Measurements from ENCODE around the gene ELOB. TPM values are rescaled to one million over a fixed set of nuclear protein-coding genes. Genes with fewer than 3 reads are reported as not detected.

The ELOB gene
- total RNA-seq, 4 donors from 2014 or later: 216 to 970 (median 375) TPM

DNA sequence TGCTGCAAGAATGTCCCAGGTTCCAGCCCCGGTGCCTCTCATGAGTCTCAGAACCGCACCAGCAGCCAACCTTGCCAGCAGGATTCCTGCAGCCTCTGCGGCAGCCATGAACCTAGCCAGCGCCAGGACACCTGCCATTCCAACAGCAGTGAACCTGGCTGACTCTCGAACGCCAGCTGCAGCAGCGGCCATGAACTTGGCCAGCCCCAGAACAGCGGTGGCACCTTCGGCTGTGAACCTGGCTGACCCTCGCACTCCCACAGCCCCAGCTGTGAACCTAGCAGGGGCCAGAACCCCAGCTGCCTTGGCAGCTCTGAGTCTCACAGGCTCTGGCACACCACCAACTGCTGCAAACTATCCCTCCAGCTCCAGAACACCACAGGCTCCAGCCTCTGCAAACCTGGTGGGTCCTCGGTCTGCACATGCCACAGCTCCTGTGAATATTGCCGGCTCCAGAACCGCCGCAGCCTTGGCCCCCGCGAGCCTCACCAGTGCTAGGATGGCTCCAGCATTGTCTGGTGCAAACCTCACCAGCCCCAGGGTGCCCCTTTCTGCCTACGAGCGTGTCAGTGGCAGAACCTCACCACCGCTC is 9.8 kb downstream of the ELOB start:
- peaks cover 19 to 100% of the 10 kb centered on the region in 2 donors for H3K36me3 ChIP-seq
- DNase-seq: peak in 1 of 2 donors; percentile 48

DNA sequence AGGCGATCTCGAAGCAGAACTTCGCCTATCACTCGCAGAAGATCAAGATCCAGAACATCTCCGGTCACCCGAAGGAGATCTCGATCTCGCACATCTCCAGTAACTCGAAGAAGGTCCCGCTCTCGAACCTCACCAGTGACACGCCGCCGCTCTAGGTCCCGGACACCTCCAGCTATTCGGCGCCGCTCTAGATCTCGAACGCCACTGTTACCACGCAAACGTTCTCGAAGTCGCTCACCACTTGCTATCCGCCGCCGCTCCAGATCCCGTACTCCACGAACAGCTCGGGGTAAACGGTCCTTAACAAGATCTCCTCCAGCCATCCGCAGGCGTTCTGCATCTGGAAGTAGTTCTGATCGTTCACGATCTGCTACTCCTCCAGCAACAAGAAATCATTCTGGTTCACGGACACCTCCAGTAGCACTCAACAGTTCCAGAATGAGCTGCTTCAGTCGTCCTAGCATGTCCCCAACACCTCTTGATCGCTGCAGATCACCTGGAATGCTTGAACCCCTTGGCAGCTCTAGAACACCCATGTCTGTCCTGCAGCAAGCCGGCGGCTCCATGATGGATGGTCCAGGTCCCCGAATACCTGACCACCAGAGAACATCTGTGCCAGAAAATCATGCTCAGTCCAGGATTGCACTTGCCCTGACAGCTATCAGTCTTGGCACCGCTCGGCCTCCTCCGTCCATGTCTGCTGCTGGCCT is 10.5 kb downstream of the ELOB start:
- Histone ChIP-seq H3K9me3 (no peaks in the 10 kb centered on the region), H3K4me3 (no peak overlapping the region), H3K27ac (peak overlapping the region in 1 of 4 donors; percentile 53), H3K4me1 (peaks cover 12 to 19% of the 10 kb centered on the region in 2 donors), H3K36me3 (peaks cover 19 to 100% of the 10 kb centered on the region in 2 donors), H3K27me3 (no peaks in the 10 kb centered on the region)
- in situ Hi-C loops (cut with MboI; ENCODE audit: low sequenced_read_pairs in 4 of 4): no loop called here
- ATAC-seq: no peak
- DNase-seq: no peak
- TF ChIP-seq POLR2A (IDR thresholded peaks at IDR 0.05): no peak
- TF ChIP-seq, protein P1, sequence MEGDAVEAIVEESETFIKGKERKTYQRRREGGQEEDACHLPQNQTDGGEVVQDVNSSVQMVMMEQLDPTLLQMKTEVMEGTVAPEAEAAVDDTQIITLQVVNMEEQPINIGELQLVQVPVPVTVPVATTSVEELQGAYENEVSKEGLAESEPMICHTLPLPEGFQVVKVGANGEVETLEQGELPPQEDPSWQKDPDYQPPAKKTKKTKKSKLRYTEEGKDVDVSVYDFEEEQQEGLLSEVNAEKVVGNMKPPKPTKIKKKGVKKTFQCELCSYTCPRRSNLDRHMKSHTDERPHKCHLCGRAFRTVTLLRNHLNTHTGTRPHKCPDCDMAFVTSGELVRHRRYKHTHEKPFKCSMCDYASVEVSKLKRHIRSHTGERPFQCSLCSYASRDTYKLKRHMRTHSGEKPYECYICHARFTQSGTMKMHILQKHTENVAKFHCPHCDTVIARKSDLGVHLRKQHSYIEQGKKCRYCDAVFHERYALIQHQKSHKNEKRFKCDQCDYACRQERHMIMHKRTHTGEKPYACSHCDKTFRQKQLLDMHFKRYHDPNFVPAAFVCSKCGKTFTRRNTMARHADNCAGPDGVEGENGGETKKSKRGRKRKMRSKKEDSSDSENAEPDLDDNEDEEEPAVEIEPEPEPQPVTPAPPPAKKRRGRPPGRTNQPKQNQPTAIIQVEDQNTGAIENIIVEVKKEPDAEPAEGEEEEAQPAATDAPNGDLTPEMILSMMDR (IDR thresholded peaks at IDR 0.05 in 4 of 5, conservative IDR thresholded peaks at IDR 0.05 in 1 of 5): no peak
- intact Hi-C loops (cut with DNase I; ENCODE audit: low total_unique reads): no loop called here

More for the DNA sequence above, 9.8 kb downstream of the ELOB start:
- Histone ChIP-seq H3K4me1 (peaks cover 12 to 19% of the 10 kb centered on the region in 2 donors), H3K9me3 (no peaks in the 10 kb centered on the region), H3K27ac (peak overlapping the region in 3 of 4 donors; percentile 47 to 62 (median 53)), H3K4me3 (no peak overlapping the region), H3K27me3 (no peaks in the 10 kb centered on the region)
- peak in 1 of 2 donors; percentile 47 for ATAC-seq
- in situ Hi-C loops (cut with MboI; ENCODE audit: low sequenced_read_pairs in 4 of 4) (no loop called here), intact Hi-C loops (cut with DNase I; ENCODE audit: low total_unique reads) (no loop called here)
- TF ChIP-seq, protein P1 (IDR thresholded peaks at IDR 0.05 in 4 of 5, conservative IDR thresholded peaks at IDR 0.05 in 1 of 5): no peak
- TF ChIP-seq POLR2A (IDR thresholded peaks at IDR 0.05): no peak

DNA sequence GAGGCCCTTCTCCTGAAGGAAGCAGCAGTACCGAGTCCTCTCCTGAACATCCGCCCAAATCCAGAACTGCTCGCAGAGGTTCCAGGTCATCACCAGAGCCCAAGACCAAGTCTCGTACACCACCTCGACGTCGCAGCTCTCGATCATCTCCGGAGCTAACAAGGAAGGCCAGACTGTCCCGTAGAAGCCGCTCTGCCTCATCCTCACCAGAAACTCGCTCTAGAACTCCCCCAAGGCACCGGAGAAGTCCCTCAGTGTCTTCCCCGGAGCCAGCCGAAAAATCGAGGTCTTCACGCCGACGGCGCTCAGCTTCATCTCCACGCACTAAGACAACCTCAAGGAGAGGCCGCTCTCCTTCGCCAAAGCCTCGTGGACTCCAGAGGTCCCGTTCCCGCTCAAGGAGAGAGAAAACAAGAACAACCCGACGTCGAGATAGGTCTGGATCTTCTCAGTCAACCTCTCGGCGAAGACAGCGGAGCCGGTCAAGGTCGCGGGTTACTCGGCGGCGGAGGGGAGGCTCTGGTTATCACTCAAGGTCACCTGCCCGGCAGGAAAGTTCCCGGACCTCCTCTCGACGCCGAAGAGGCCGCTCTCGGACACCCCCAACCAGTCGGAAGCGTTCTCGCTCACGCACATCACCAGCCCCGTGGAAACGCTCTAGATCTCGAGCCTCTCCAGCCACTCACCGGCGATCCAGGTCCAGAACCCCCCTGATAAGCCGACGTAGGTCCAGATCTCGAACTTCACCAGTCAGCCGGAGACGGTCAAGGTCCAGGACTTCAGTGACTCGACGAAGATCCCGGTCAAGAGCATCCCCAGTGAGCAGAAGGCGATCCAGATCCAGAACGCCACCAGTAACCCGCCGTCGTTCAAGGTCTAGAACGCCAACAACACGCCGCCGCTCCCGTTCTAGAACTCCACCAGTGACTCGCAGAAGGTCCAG is 11.3 kb downstream of the ELOB start:
- TF ChIP-seq, protein P1 (IDR thresholded peaks at IDR 0.05 in 4 of 5, conservative IDR thresholded peaks at IDR 0.05 in 1 of 5): no peak
- TF ChIP-seq POLR2A (IDR thresholded peaks at IDR 0.05): no peak
- intact Hi-C loops (cut with DNase I; ENCODE audit: low total_unique reads) (no loop called here), in situ Hi-C loops (cut with MboI; ENCODE audit: low sequenced_read_pairs in 4 of 4) (no loop called here)
- H3K9me3 ChIP-seq: no peaks in the 10 kb centered on the region
- H3K36me3 ChIP-seq: peaks cover 15 to 100% of the 10 kb centered on the region in 2 donors
- ATAC-seq: no peak
- no peak overlapping the region for H3K27ac ChIP-seq
- no peak for DNase-seq
- no peaks in the 10 kb centered on the region for H3K27me3 ChIP-seq
- H3K4me1 ChIP-seq: peaks cover 12 to 19% of the 10 kb centered on the region in 2 donors
- H3K4me3 ChIP-seq: no peak overlapping the region

DNA sequence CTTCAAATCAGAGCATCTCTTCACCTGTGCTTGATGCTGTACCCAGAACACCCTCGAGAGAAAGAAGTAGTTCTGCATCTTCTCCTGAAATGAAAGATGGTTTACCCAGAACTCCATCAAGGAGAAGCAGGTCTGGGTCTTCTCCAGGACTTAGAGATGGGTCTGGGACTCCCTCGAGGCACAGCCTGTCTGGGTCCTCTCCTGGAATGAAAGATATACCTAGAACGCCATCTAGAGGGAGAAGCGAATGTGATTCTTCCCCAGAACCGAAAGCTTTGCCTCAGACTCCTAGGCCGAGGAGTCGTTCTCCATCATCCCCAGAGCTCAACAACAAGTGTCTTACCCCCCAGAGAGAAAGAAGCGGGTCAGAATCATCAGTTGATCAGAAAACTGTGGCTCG is 12.4 kb downstream of the ELOB start:
- ATAC-seq: no peak
- peaks cover 11 to 100% of the 10 kb centered on the region in 2 donors for H3K36me3 ChIP-seq
- no peak for DNase-seq

More for the DNA sequence above, 12.4 kb downstream of the ELOB start:
- no peak overlapping the region for H3K27ac ChIP-seq
- H3K9me3 ChIP-seq: no peaks in the 10 kb centered on the region
- intact Hi-C loops (cut with DNase I; ENCODE audit: low total_unique reads): no loop called here
- peaks cover 12 to 19% of the 10 kb centered on the region in 2 donors for H3K4me1 ChIP-seq
- no peak overlapping the region for H3K4me3 ChIP-seq
- TF ChIP-seq POLR2A (IDR thresholded peaks at IDR 0.05): no peak
- TF ChIP-seq, protein P1 (IDR thresholded peaks at IDR 0.05 in 4 of 5, conservative IDR thresholded peaks at IDR 0.05 in 1 of 5): no peak
- H3K27me3 ChIP-seq: no peaks in the 10 kb centered on the region
- in situ Hi-C loops (cut with MboI; ENCODE audit: low sequenced_read_pairs in 4 of 4): no loop called here
